Measurements from ENCODE around the gene AMHR2. TPM values are rescaled to one million over a fixed set of nuclear protein-coding genes. Genes with fewer than 3 reads are reported as not detected.

AMHR2 gene
- total RNA-seq, 1 experiment from 2014 or later, result not detected

DNA sequence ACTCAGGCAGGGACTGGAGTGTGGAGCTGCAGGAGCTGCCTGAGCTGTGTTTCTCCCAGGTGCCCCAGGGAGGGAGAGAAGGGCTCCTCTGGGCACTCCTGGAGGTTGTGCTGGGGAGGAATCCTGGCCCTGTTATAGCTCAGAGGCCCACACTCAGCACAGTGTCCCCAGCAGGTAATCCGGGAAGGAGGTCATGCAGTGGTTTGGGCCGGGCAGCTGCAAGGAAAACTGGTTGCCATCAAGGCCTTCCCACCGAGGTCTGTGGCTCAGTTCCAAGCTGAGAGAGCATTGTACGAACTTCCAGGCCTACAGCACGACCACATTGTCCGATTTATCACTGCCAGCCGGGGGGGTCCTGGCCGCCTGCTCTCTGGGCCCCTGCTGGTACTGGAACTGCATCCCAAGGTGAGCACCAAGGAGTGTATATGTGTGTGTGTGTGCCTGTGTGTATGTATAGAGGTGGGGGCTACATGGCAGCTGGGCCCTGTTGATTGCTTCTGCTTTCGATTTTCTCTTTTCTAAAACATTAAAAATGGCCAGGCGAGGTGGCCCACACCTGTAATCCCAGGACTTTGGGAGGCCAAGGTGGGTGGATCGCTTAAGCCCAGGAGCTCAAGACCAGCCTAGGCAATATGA, 2.0 kb downstream of the AMHR2 start:
- no peaks in the 10 kb centered on the region for H3K9me2 ChIP-seq (ENCODE audit: insufficient read depth)
- peaks cover 35% of the 10 kb centered on the region for H3K4me1 ChIP-seq (replicated peaks; ENCODE audit: insufficient read depth)
- no peaks in the 10 kb centered on the region for H3K79me2 ChIP-seq (ENCODE audit: low read depth)
- H3K27me3 ChIP-seq (ENCODE audit: insufficient read depth, low read depth), result no peaks in the 10 kb centered on the region
- H3F3A ChIP-seq (ENCODE audit: insufficient read depth, low read depth), result peaks cover 31% of the 10 kb centered on the region
- H3K27ac ChIP-seq, result no peak overlapping the region
- no TSS peak for BruUV-seq (replicated peaks)
- H3K4me2 ChIP-seq, result no peak overlapping the region
- TF ChIP-seq CTCF (conservative IDR thresholded peaks at IDR 0.05) (no peak), EZH2 (IDR thresholded peaks at IDR 0.05; ENCODE audit: low read depth) (no peak)
- intact Hi-C loops (cut with micrococcal nuclease; ENCODE audit: unreplicated experiment), result no loop called here
- ChIA-PET CTCF (no interaction called here), POLR2A (ENCODE audit: unreplicated experiment) (no interaction called here)
- H2AFZ ChIP-seq, result no peak overlapping the region
- H3K36me3 ChIP-seq (ENCODE audit: low read depth), result no peaks in the 10 kb centered on the region
- no peak for DNase-seq
- no peaks in the 10 kb centered on the region for H3K9me3 ChIP-seq (ENCODE audit: insufficient read depth, low read depth)
- H3K4me3 ChIP-seq, result no peak overlapping the region
- no peaks in the 10 kb centered on the region for H4K20me1 ChIP-seq (ENCODE audit: insufficient read depth)

DNA sequence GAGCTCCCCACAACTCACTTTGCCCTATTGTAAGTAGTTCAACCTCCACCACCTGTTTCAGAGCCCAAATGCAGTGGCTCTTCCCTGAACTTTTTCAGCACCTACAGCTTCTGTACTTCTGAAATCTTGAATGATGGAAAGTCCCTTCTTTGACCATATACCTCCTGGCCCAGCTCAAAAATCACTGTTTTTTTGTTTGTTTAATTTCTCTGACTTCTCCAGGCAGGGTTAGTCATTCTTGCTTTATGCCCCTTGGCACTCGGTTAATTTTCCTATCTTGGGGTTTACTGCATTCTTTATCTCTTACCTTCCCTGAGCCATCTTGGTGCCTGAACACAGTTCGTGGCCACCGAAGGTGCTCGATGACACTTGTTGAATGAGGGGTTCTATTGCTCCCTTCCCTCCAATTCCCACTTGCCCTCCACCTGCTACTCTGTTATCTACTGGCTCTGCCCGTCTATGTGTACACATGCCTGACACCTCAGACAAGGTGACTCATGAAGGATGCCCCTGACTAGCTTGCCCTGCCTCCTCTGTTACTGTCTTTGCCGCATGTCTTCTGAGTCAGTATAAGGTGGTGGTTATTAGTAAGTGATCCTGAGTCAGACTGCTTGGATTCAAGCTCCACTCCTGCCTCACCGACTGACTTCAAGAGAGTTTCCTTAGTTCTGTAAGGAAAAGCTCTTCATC, 4.4 kb downstream of the AMHR2 start:
- Histone ChIP-seq H3K9me3 (ENCODE audit: insufficient read depth, low read depth) (no peaks in the 10 kb centered on the region), H3K36me3 (ENCODE audit: low read depth) (no peaks in the 10 kb centered on the region), H3K27ac (peak overlapping the region; percentile 28), H3K9me2 (ENCODE audit: insufficient read depth) (no peaks in the 10 kb centered on the region), H3K27me3 (ENCODE audit: insufficient read depth, low read depth) (no peaks in the 10 kb centered on the region), H3F3A (ENCODE audit: insufficient read depth, low read depth) (peaks cover 23% of the 10 kb centered on the region), H3K4me3 (no peak overlapping the region), H3K4me1 (replicated peaks; ENCODE audit: insufficient read depth) (peaks cover 27% of the 10 kb centered on the region), H4K20me1 (ENCODE audit: insufficient read depth) (no peaks in the 10 kb centered on the region), H3K79me2 (ENCODE audit: low read depth) (no peaks in the 10 kb centered on the region), H2AFZ (no peak overlapping the region), H3K4me2 (peak overlapping the region; percentile 40)
- ChIA-PET POLR2A (ENCODE audit: unreplicated experiment) (interaction anchor here (0.6 to 1.0 kb wide), 5 partner anchors 13 to 480 kb away, joined by 3 to 9 read pairs (median 4); partner anchors contain the start of gene TARBP2), CTCF (interaction anchor here (0.5 to 0.8 kb wide), 5 partner anchors 16 to 193 kb away, joined by 3 to 10 read pairs (median 3); no protein-coding TSS in a partner anchor)
- no peak for TF ChIP-seq EZH2 (IDR thresholded peaks at IDR 0.05; ENCODE audit: low read depth)
- TF ChIP-seq CTCF (conservative IDR thresholded peaks at IDR 0.05), result no peak
- no TSS peak for BruUV-seq (replicated peaks)
- DNase-seq, result peak; percentile 54 to 91
- intact Hi-C loops (cut with micrococcal nuclease; ENCODE audit: unreplicated experiment), result no loop called here

- Histone ChIP-seq H4K20me1 (ENCODE audit: insufficient read depth) (no peaks in the 10 kb centered on the region), H3K4me3 (no peak overlapping the region), H3K9me2 (ENCODE audit: insufficient read depth) (no peaks in the 10 kb centered on the region), H3K79me2 (ENCODE audit: low read depth) (no peaks in the 10 kb centered on the region), H3K4me1 (replicated peaks; ENCODE audit: insufficient read depth) (peaks cover 27% of the 10 kb centered on the region), H3K27me3 (ENCODE audit: insufficient read depth, low read depth) (no peaks in the 10 kb centered on the region), H3K9me3 (ENCODE audit: insufficient read depth, low read depth) (no peaks in the 10 kb centered on the region), H2AFZ (no peak overlapping the region), H3K36me3 (ENCODE audit: low read depth) (no peaks in the 10 kb centered on the region), H3K27ac (peak overlapping the region; percentile 28; the same call in 1 of the 2 replicates), H3K4me2 (peak overlapping the region; percentile 40), H3F3A (ENCODE audit: insufficient read depth, low read depth) (peaks cover 23% of the 10 kb centered on the region)
- TF ChIP-seq EZH2 (IDR thresholded peaks at IDR 0.05; ENCODE audit: low read depth) (no peak), CTCF (conservative IDR thresholded peaks at IDR 0.05) (no peak)
- no TSS peak for BruUV-seq (replicated peaks)
- intact Hi-C loops (cut with micrococcal nuclease; ENCODE audit: unreplicated experiment), result no loop called here
- DNase-seq, result no peak
- CTCF ChIA-PET, result no interaction called here
- POLR2A ChIA-PET (ENCODE audit: unreplicated experiment), result interaction anchor here (0.6 kb wide), 3 partner anchors 74 to 481 kb away, joined by 3 to 9 read pairs (median 4); no protein-coding TSS in a partner anchor
Measured at GRCh38 chr12:53428741-53429140, 5.1 kb downstream of the AMHR2 start.

Measured in PC-9 (cell line).